Gastroesophageal sphincter (tissue), 3 donors: Measurements from ENCODE around the gene PPRC1.

Experiments
- CTCF ChIP-seq, 4 experiments: fragments of 200-600 bp in 2 of 4; fragments of 450-650 bp in 2 of 4; sonication (generic) in 1 of 4; IDR thresholded peaks; one replicate each; pipeline ENCODE4 v1.5.1; 2017 to 2019; ENCODE audit warnings: antibody characterized with exemption in 4 of 4, mild to moderate bottlenecking in 2 of 4, moderate library complexity in 2 of 4
- POLR2A ChIP-seq, 2 donors: fragments of 450-650 bp; IDR thresholded peaks; one replicate each; pipeline ENCODE4 v1.6.1; 2017; ENCODE audit warnings: antibody characterized with exemption in 2 of 2, mild to moderate bottlenecking in 2 of 2, moderate library complexity in 1 of 2
- POLR2AphosphoS5 ChIP-seq: sonication (generic); formaldehyde crosslinking; IDR thresholded peaks from one replicate; pipeline ENCODE4 v1.6.1; 2017; ENCODE audit warnings: antibody characterized with exemption

GRCh38 chr10:102167861-102168260 lies 35.0 kb downstream of the PPRC1 start:
- TF ChIP-seq POLR2AphosphoS5 (no peak), CTCF (IDR thresholded peaks at IDR 0.05) (no peak), POLR2A (IDR thresholded peaks at IDR 0.05) (no peak)
